Fibroblast of the aortic adventitia (primary cell): Measurements from ENCODE around the gene THAP3. TPM values are rescaled to one million over a fixed set of nuclear protein-coding genes. Genes with fewer than 3 reads are reported as not detected.

ENCODE experiments used
- DNase-seq: peaks from one replicate; pipeline ENCODE4 v3.0.0-alpha.2; 2010; ENCODE audit warnings: low read depth
- H3K4me3 ChIP-seq: 2 replicates; pipeline ENCODE4 v1.5.1; 2011; ENCODE audit warnings: low read depth, mild to moderate bottlenecking, control low read depth, low read length, moderate library complexity
- CTCF ChIP-seq: IDR thresholded peaks from 2 replicates; pipeline ENCODE4 v1.5.1; 2011; ENCODE audit warnings: mild to moderate bottlenecking, low read length, control low read depth, inconsistent platforms; ENCODE audit not compliant: insufficient read depth
- total RNA-seq: library from RNA; depleted of rRNA; stranded (reverse); fragments of >200 nt; gene quantifications from 2 replicates; pipeline ENCODE4 v1.2.3, GENCODE V29; 2012; ENCODE audit warnings: low replicate concordance

The THAP3 gene
- total RNA-seq, 1 donor = 9.2 TPM

- DNase-seq = no peak
- H3K4me3 ChIP-seq = no peak overlapping the region
- TF ChIP-seq CTCF = no peak
Measured at GRCh38 chr1:6586404-6586816, 38.3 kb upstream of the THAP3 start.

- no peak for TF ChIP-seq CTCF
- no peak for DNase-seq
- H3K4me3 ChIP-seq = no peak overlapping the region
Measured at GRCh38 chr1:6587261-6588005, 37.2 kb upstream of the THAP3 start.

GRCh38 chr1:6588128-6588892, 36.4 kb upstream of the THAP3 start:
- no peak overlapping the region for H3K4me3 ChIP-seq
- no peak for DNase-seq
- no peak for TF ChIP-seq CTCF

- no peak overlapping the region for H3K4me3 ChIP-seq
- DNase-seq = no peak
- no peak for TF ChIP-seq CTCF
Measured at GRCh38 chr1:6588893-6589520, 35.7 kb upstream of the THAP3 start.

- TF ChIP-seq CTCF = no peak
Measured at GRCh38 chr1:6590046-6590445, 34.6 kb upstream of the THAP3 start.

GRCh38 chr1:6591222-6591621, 33.4 kb upstream of the THAP3 start:
- no peak for DNase-seq
- TF ChIP-seq CTCF = no peak
- H3K4me3 ChIP-seq = no peak overlapping the region

More at GRCh38 chr1:6590046-6590445, 34.6 kb upstream of the THAP3 start:
- H3K4me3 ChIP-seq = no peak overlapping the region
- DNase-seq = no peak
